ENCODE measurements around the gene HTR3A.

The HTR3A gene

DNA sequence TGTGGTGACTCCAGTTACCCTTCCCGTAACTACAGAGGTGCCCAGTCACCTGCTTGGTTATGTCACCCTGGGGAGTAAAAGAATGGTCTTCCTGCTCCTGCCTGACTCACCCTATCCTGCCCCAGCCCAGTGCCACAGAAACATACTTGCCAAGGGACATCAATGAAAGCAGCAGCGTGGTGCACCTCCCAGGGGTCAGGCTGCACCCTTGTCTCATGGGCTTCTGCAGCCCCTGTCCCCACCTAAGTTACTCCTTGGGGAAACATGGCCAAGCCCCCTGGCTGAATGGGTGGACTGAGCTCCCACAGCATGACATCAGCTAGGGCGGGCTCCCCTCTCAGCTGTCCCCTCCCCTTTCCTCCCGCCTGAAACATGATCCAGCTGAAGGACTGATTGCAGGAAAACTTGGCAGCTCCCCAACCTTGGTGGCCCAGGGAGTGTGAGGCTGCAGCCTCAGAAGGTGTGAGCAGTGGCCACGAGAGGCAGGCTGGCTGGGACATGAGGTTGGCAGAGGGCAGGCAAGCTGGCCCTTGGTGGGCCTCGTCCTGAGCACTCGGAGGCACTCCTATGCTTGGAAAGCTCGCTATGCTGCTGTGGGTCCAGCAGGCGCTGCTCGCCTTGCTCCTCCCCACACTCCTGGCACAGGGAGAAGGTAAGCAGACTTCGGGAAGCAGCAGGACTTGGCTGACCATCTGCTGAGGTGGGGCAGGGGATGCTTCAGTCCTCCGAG is at the start of gene HTR3A:
HTR3A (plus strand) TSS at position 368 of the 730 bp plus-strand sequence; CDS start at position 586, 218 bp downstream.
- TF ChIP-seq GATA2 (IDR thresholded peaks at IDR 0.05; ENCODE audit: low read depth, low read length) (no peak), GATA3 (IDR thresholded peaks at IDR 0.05; ENCODE audit: low read depth, low read length) (no peak)

DNA sequence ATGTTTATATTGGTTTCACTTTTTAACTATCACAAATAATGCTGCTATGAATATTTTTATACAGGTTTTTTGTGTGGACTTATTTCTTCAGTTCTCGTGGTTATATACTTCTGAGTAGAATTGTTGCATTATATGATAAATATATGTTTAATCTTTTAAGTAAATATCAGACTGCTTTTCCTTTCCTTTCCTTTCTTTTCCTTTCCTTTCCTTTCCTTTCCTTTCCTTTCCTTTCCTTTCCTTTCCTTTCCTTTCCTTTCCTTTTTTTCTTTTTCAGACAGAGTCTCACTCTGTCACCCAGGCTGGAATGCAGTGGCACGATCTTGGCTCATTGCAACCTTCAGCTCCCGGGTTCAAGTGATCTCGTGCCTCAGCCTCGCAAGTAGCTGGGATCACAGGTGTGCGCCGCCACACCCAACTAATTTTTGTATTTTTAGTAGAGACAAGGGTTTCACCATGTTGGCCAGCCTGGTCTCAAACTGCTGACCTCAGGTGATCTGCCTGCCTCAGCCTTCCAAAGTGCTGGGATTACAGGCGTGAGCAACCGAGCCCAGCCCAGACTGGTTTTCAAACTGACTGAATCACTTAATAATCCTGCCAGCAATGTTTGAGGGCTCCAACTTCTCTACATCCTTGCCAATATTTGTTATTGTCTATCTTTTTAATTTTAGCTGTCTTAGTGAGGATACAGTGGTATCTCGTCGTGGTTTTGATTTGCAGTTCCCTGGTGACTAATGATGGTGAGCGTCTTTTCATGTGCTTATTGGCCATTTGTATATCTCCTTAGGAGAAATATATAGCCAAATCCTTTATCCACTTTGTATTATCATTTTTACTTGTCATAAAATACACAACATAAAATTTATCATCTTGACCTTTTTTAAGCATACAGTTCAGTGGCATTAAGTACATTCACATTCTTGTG is 48.4 kb upstream of the HTR3A start:
- TF ChIP-seq GATA3 (IDR thresholded peaks at IDR 0.05; ENCODE audit: low read depth, low read length): no peak

DNA sequence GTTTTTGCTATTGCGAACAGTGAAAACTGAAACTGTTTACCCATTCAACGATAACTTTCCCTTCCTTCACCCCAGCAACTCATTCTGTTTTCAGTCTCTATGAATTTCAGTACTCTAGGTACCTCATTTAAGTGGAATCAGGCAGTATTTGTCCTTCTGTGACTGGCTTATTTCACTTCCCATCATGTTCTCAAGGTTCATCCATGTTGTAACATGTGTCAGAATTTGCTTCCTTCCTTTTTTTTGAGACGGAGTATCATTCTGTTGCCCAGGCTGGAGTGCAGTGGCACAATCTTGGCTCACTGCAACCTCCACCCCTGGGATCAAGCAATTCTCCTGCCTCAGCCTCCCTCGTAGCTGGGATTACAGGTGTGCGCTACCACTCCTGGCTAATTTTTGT is 46.6 kb upstream of the HTR3A start:
- no peak for TF ChIP-seq GATA2 (IDR thresholded peaks at IDR 0.05; ENCODE audit: low read depth, low read length)
- no peak for TF ChIP-seq GATA3 (IDR thresholded peaks at IDR 0.05; ENCODE audit: low read depth, low read length)

DNA sequence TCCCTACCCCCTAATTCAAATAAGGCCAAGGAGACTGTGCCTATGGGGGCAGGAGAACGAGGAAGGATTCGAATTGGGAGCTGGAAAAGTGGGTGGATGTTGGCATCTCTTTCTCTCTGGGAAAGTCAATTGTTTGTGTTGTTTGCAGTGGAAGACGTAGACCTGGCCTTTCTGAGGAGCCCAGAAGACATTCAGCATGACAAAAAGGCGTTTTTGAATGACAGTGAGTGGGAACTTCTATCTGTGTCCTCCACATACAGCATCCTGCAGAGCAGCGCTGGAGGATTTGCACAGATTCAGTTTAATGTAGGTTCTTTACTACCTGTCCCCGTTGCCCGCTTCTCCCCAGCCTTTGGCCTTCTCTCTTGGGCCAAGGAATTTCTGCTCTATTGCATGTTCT is 42.1 kb upstream of the HTR3A start:
- TF ChIP-seq GATA3 (IDR thresholded peaks at IDR 0.05; ENCODE audit: low read depth, low read length): no peak

DNA sequence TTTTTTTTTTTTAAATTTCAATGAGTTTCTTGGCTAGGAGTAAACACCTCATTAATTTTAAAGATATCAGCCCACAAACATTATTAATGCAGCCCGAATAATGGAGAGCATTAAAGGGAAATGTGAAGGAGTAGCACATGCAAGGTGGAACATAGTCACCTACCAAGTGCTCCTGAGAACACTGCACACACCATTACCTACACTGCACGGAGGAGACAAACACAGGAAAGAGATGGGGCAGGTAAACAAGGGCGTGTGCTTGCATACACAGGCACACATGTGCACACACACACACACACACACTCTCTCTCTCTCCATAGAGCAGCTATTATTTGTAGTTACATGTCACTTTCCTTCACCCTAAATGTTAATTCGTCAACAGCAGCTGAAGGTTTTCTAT is 40.1 kb upstream of the HTR3A start:
- TF ChIP-seq GATA2 (IDR thresholded peaks at IDR 0.05; ENCODE audit: low read depth, low read length) (no peak), GATA3 (IDR thresholded peaks at IDR 0.05; ENCODE audit: low read depth, low read length) (no peak)

DNA sequence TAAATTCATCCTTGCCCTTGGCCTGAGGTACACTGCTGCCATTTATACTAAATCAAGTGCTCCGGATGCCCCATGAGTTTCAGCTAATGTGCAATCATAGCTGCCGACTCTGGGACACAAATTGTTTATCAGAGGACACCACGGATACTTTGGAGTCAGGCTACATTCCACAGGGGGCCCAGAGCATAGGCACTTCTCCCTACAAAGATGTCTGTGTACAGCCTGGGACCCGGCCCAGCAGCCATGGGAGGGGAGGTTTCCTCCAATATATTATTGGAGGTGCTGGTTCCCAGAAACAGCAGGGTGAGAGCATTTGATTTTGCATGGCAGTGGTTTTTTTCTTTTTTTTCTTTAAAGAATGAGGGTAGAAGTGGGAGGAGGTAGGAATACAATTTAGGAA is 39.0 kb upstream of the HTR3A start:
- TF ChIP-seq GATA2 (IDR thresholded peaks at IDR 0.05; ENCODE audit: low read depth, low read length) (no peak), GATA3 (IDR thresholded peaks at IDR 0.05; ENCODE audit: low read depth, low read length) (no peak)

DNA sequence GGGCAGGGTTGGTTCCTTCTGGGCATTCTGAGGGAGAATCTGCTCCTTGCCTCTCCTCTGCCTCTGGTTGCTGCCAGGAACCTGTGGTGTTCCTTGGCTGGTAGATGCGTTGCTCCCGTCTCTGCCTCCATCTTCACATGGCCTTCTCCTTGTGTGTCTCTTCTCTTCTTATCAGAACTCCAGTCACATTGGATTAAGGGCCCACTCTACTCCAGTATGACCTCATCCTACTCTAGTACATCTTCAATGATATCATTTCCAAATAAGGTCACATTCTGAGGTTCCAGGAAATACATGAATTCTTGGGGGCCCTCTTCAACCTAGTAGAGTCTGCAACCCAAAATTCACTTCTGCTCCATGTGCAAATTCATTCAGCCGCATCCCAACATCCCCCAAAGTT is 37.0 kb upstream of the HTR3A start:
- TF ChIP-seq GATA2 (IDR thresholded peaks at IDR 0.05; ENCODE audit: low read depth, low read length) (no peak), GATA3 (IDR thresholded peaks at IDR 0.05; ENCODE audit: low read depth, low read length) (no peak)

DNA sequence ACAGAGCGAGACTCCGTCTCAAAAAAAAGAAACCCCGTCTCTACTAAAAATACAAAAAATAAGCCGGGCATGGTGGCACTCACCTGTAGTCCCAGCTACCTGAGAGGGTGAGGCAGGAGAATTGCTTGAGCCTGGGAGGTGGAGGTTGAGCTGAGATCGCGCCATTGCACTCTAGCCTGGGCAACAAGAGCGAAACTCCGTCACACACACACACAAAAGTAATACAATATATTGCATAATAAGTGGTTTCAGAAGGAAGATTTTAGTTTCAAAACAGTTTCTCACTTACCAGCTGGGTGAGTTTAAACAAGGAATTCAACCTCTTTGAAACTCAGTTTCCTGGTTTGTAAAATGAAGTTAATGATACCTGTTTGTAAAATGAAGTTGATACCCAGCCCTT is 32.7 kb upstream of the HTR3A start:
- TF ChIP-seq GATA2 (IDR thresholded peaks at IDR 0.05; ENCODE audit: low read depth, low read length): no peak
- TF ChIP-seq GATA3 (IDR thresholded peaks at IDR 0.05; ENCODE audit: low read depth, low read length): no peak

DNA sequence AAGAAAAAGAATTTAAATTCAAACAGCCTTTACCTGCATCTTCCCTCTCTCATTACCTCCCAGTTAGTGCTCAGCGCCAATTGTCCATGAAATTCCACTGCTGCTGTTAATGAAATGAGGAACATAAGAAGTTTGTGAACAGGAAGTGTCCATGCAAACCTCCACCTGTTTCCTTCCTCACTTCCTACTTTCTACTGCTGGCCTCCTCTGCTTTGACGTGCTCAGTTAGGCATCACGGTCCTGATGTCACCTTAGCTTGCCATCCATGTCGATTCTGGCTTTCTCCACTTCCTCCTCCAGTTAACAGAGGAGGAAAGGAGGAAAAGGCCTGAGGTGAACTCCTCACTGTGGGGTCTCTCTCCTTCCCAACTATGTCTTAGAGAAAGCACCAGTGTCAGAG is 26.9 kb upstream of the HTR3A start:
- TF ChIP-seq GATA3 (IDR thresholded peaks at IDR 0.05; ENCODE audit: low read depth, low read length) (no peak), GATA2 (IDR thresholded peaks at IDR 0.05; ENCODE audit: low read depth, low read length) (no peak)

DNA sequence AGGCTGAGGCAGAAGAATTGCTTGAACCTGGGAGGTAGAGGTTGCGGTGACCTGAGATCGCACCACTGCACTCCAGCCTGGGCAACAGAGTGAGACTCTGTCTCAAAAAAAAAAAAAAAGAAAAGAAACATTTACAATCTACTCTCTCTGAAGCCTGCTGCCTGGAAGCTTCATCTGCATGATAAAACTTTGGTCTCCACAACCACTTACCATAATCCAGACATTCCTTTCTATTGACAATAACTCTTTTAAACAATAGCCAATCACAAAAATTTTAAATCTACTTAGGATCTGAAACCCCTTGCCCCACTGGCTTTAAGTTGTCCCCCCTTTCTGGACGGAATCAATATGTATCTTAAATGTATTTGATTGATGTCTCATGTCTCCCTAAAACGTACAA is 25.0 kb upstream of the HTR3A start:
- no peak for TF ChIP-seq GATA2 (IDR thresholded peaks at IDR 0.05; ENCODE audit: low read depth, low read length)
- TF ChIP-seq GATA3 (IDR thresholded peaks at IDR 0.05; ENCODE audit: low read depth, low read length): no peak

DNA sequence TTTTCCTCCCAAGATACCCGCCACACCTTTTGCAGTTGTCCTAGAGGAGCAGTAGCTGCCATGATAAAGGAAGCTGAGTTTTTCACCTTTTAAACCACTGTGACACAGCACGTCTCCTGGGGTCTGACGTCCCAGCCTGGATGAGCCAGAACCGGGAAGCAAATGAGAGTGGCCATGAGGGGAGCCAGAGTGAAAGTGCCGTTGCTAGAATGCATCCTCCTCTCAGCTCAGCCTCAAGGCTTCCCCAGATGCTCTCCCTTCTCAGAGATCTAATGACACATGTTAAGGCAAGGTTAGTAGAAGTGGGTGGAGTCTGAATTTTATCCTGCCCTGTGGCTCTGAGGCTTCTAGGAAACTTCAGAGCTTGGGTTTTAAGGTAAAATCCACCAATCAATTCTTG is 23.4 kb upstream of the HTR3A start:
- no peak for TF ChIP-seq GATA2 (IDR thresholded peaks at IDR 0.05; ENCODE audit: low read depth, low read length)
- no peak for TF ChIP-seq GATA3 (IDR thresholded peaks at IDR 0.05; ENCODE audit: low read depth, low read length)

DNA sequence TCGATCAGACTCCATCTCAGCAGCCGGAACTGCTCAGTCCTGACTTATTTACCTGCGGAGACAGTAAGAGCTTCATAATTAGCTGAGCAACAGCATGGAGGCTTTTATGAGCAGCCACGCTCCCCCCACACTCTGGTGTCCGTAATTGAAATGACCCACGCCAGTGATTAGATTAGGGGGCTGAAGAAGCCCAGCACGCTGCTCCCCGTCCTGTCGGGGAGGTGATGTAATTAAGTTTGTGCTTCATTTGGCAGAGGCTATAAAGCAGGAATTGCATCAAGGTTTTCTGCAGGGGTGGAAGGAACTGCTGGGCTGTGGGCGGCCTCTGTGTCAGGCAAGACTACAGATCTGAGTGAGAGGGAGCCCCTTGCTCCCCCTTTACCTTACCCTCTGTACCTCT is 22.8 kb upstream of the HTR3A start:
- no peak for TF ChIP-seq GATA3 (IDR thresholded peaks at IDR 0.05; ENCODE audit: low read depth, low read length)

DNA sequence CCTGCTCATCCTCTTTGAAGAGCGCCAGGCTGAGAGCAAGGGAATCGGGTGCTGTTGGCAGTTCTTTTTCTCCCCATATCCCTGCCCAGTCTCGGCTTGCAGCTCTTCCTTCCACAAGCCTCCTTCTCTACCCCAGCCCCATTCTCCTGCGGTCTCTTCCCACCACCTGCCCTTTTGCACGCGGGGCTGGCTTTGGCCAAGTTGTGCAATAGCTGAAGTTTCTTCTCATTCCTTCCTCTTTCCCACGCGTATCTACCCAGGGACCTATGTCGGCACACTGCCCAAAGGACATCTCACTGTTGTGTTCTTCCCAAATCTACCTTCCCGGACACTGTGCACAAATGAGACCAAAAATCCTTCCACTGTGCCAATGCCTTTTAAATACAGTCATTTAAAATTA is 22.3 kb upstream of the HTR3A start:
- TF ChIP-seq GATA2 (IDR thresholded peaks at IDR 0.05; ENCODE audit: low read depth, low read length) (no peak), GATA3 (IDR thresholded peaks at IDR 0.05; ENCODE audit: low read depth, low read length) (no peak)

DNA sequence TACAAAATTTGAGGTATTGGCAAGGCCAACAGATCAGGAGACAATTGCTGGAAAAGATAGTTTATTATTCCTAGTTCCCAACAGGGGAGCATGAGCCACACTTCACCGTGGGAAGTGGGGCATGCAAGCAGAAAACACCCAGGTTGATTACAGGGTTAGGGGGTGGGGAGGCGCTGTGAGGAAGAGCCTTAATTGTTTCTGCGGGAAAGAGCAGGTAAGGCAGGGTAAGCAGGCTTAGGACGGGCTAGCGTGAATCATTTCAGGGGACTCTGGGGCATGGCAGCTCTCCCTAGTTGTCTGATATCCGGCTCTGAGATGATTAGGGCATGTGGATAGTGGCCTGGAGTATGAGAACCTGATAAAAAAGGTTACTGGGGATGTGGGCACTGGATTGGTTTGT is 20.7 kb upstream of the HTR3A start:
- TF ChIP-seq GATA2 (IDR thresholded peaks at IDR 0.05; ENCODE audit: low read depth, low read length) (no peak), GATA3 (IDR thresholded peaks at IDR 0.05; ENCODE audit: low read depth, low read length) (no peak)

DNA sequence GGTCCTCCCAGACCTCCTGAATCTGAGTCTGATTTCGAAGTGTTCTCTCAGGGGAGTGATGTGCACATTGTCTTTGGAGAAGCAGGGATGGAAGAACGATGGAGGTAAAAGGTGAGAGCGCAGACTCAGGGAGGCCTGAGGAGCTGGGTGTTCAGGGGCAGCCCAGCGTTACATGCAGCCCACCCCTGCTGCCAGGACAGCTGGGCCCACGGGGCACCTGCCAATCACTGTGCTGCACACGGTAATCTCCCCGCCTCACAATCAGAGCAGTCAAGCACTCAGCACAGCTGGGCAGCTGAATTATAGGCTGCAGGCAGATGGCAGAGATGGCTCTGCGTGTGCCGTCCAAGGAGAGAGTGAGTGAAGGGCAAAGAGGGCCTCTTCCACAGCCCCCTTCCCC is 17.9 kb upstream of the HTR3A start:
- TF ChIP-seq GATA3 (IDR thresholded peaks at IDR 0.05; ENCODE audit: low read depth, low read length) (no peak), GATA2 (IDR thresholded peaks at IDR 0.05; ENCODE audit: low read depth, low read length) (no peak)
